Activated CD4-positive, alpha-beta T cell treated with anti-CD3 and anti-CD28 coated beads, Interleukin-2, amount 50 U/mL, for 4 hours (primary cell): Measurements from ENCODE around the gene PREP.

Source experiments
- DNase-seq, 2 experiments: peaks; one replicate each; pipeline ENCODE4 v3.0.0-alpha.2; 2020

PREP gene

GRCh38 chr6:105304825-105305224 lies 98.1 kb downstream of the PREP start:
- no peak for DNase-seq

GRCh38 chr6:105304366-105304765 lies 98.5 kb downstream of the PREP start:
- no peak for DNase-seq

- no peak for DNase-seq
These were observed 100.2 kb downstream of the PREP start for GRCh38 chr6:105302617-105303128.

GRCh38 chr6:105301756-105302616 lies 100.9 kb downstream of the PREP start:
- no peak for DNase-seq

- no peak for DNase-seq
These were observed 101.8 kb downstream of the PREP start for GRCh38 chr6:105301072-105301503.

- no peak for DNase-seq
These were observed 102.8 kb downstream of the PREP start for GRCh38 chr6:105300090-105300489.

- DNase-seq = no peak
These were observed 108.8 kb downstream of the PREP start for GRCh38 chr6:105294129-105294528.

- DNase-seq = no peak
These were observed 110.1 kb downstream of the PREP start for GRCh38 chr6:105292689-105293339.

GRCh38 chr6:105291525-105291924 lies 111.4 kb downstream of the PREP start:
- DNase-seq = no peak

- DNase-seq = no peak
These were observed 120.0 kb downstream of the PREP start for GRCh38 chr6:105282631-105283585.

- DNase-seq = no peak
These were observed 122.8 kb downstream of the PREP start for GRCh38 chr6:105280033-105280432.

GRCh38 chr6:105279463-105279862 lies 123.4 kb downstream of the PREP start:
- no peak for DNase-seq

GRCh38 chr6:105278813-105279212 lies 124.1 kb downstream of the PREP start:
- no peak for DNase-seq

GRCh38 chr6:105278035-105278434 lies 124.8 kb downstream of the PREP start:
- no peak for DNase-seq

- no peak for DNase-seq
These were observed 126.5 kb downstream of the PREP start for GRCh38 chr6:105276374-105276773.

- no peak for DNase-seq
These were observed 127.3 kb downstream of the PREP start for GRCh38 chr6:105275542-105275941.

- DNase-seq = no peak
These were observed 128.2 kb downstream of the PREP start for GRCh38 chr6:105274678-105275077.

GRCh38 chr6:105273589-105273988 lies 129.3 kb downstream of the PREP start:
- DNase-seq = no peak

- DNase-seq = no peak
These were observed 130.1 kb downstream of the PREP start for GRCh38 chr6:105272786-105273185.

GRCh38 chr6:105270511-105270910 lies 132.4 kb downstream of the PREP start:
- no peak for DNase-seq

GRCh38 chr6:105269390-105269789 lies 133.5 kb downstream of the PREP start:
- DNase-seq = no peak

- DNase-seq = no peak
These were observed 138.9 kb downstream of the PREP start for GRCh38 chr6:105263685-105264610.
